Peyer's patch (tissue), 4 donors: ENCODE data around the gene CXorf49.
"Not testable (repeated sequence)": the region's sequence is repeated elsewhere in the genome, so short reads cannot be mapped to it uniquely, and the experiment has no call there.

ENCODE experiments used
- POLR2A ChIP-seq, 2 donors: fragments of 450-650 bp; IDR thresholded peaks; one replicate each; pipeline ENCODE4 v1.5.1; 2017; ENCODE audit warnings: antibody characterized with exemption in 2 of 2, mild to moderate bottlenecking in 2 of 2, moderate library complexity in 2 of 2
- TF ChIP-seq, protein P1 (sequence below), 6 experiments: fragments of 450-650 bp in 4 of 6; fragments of 200-600 bp in 2 of 6; sonication (generic) in 1 of 6; IDR thresholded peaks; one replicate each; pipeline ENCODE4 v1.5.1; 2017 to 2019; ENCODE audit warnings: antibody characterized with exemption in 6 of 6, mild to moderate bottlenecking in 3 of 6, moderate library complexity in 1 of 6

GRCh38 chrX:71698299-71699022 lies 19.6 kb downstream of the CXorf49 start:
- TF ChIP-seq, protein P1, sequence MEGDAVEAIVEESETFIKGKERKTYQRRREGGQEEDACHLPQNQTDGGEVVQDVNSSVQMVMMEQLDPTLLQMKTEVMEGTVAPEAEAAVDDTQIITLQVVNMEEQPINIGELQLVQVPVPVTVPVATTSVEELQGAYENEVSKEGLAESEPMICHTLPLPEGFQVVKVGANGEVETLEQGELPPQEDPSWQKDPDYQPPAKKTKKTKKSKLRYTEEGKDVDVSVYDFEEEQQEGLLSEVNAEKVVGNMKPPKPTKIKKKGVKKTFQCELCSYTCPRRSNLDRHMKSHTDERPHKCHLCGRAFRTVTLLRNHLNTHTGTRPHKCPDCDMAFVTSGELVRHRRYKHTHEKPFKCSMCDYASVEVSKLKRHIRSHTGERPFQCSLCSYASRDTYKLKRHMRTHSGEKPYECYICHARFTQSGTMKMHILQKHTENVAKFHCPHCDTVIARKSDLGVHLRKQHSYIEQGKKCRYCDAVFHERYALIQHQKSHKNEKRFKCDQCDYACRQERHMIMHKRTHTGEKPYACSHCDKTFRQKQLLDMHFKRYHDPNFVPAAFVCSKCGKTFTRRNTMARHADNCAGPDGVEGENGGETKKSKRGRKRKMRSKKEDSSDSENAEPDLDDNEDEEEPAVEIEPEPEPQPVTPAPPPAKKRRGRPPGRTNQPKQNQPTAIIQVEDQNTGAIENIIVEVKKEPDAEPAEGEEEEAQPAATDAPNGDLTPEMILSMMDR (IDR thresholded peaks at IDR 0.05), result not testable (repeated sequence)
- TF ChIP-seq POLR2A (IDR thresholded peaks at IDR 0.05), result not testable (repeated sequence)
